ENCODE data around the gene FAM72A.

Gene FAM72A

GRCh38 chr1:206145771-206146290 is 56.8 kb downstream of the FAM72A start:
- no peak for DNase-seq

GRCh38 chr1:206144605-206145004 is 58.0 kb downstream of the FAM72A start:
- DNase-seq, result no peak

GRCh38 chr1:206143537-206144172 is 59.0 kb downstream of the FAM72A start:
- DNase-seq, result no peak

- no peak for DNase-seq
These were observed 59.9 kb downstream of the FAM72A start for GRCh38 chr1:206142770-206143169.

GRCh38 chr1:206142011-206142410 is 60.6 kb downstream of the FAM72A start:
- no peak for DNase-seq

DNA sequence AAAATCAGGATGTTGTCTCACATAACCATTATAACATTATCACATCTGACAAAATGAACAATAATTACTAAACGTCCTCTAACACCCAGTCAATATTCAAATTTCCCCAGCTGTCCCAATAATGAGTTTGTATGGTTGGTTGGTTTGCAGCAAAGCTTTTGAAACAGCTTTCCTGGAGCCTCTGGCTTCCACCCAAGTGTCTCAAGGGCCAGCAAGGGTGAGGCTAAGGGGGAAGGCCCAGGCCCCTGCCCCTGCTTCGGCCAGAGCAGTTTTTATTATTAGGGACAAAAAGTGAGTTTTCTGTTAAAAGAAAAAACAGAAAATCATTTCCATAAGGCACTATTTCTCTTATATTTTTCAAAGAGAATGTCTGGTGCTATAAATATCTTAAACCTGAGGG is 66.4 kb downstream of the FAM72A start:
- no peak for DNase-seq
